Nephron (organoid): Measurements from ENCODE around the gene ARHGAP12.

Experiments
- H3K27ac Mint-ChIP-seq, 3 experiments: 2 replicates each; pipeline ENCODE4 v1.8.0; 2020; ENCODE audit warnings: mixed read lengths in 3 of 3, mild to moderate bottlenecking in 2 of 3, moderate library complexity in 1 of 3
- H3K27me3 Mint-ChIP-seq: 2 replicates; pipeline ENCODE4 v1.8.0; 2021; ENCODE audit warnings: low read depth, mild to moderate bottlenecking, moderate library complexity, mixed read lengths
- H3K36me3 Mint-ChIP-seq: 2 replicates; pipeline ENCODE4 v1.8.0; 2020; ENCODE audit warnings: low read depth, mixed read lengths
- H3K4me1 Mint-ChIP-seq: 2 replicates; pipeline ENCODE4 v1.8.0; 2020; ENCODE audit warnings: mixed read lengths
- H3K4me3 Mint-ChIP-seq, 3 experiments: 2 replicates each; pipeline ENCODE4 v1.8.0; 2020; ENCODE audit warnings: mild to moderate bottlenecking in 3 of 3, mixed read lengths in 3 of 3, moderate library complexity in 2 of 3
- H3K9me3 Mint-ChIP-seq: 2 replicates; pipeline ENCODE4 v1.8.0; 2020; ENCODE audit warnings: mixed read lengths
- TF ChIP-seq, protein P1 (sequence below), 3 experiments: fragments of 200-600 bp; sonication (generic); IDR thresholded peaks; one replicate each; pipeline ENCODE4 v1.5.0; 2021; ENCODE audit warnings: antibody characterized with exemption in 3 of 3; ENCODE audit not compliant: unreplicated experiment in 3 of 3

The ARHGAP12 gene

GRCh38 chr10:31804352-31804810 lies 124.2 kb downstream of the ARHGAP12 start:
- peak overlapping the region in 2 of 3 experiments; percentile 42 to 76 for H3K27ac Mint-ChIP-seq
- H3K36me3 Mint-ChIP-seq, result peaks cover 25% of the 10 kb centered on the region
- TF ChIP-seq, protein P1, sequence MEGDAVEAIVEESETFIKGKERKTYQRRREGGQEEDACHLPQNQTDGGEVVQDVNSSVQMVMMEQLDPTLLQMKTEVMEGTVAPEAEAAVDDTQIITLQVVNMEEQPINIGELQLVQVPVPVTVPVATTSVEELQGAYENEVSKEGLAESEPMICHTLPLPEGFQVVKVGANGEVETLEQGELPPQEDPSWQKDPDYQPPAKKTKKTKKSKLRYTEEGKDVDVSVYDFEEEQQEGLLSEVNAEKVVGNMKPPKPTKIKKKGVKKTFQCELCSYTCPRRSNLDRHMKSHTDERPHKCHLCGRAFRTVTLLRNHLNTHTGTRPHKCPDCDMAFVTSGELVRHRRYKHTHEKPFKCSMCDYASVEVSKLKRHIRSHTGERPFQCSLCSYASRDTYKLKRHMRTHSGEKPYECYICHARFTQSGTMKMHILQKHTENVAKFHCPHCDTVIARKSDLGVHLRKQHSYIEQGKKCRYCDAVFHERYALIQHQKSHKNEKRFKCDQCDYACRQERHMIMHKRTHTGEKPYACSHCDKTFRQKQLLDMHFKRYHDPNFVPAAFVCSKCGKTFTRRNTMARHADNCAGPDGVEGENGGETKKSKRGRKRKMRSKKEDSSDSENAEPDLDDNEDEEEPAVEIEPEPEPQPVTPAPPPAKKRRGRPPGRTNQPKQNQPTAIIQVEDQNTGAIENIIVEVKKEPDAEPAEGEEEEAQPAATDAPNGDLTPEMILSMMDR (IDR thresholded peaks at IDR 0.05; ENCODE audit: unreplicated experiment in 3 of 3), result no peak
- H3K4me3 Mint-ChIP-seq, result peak overlapping the region in 1 of 3 experiments; percentile 21
- peaks cover 24% of the 10 kb centered on the region for H3K4me1 Mint-ChIP-seq
- H3K27me3 Mint-ChIP-seq, result no peaks in the 10 kb centered on the region
- H3K9me3 Mint-ChIP-seq, result no peaks in the 10 kb centered on the region

GRCh38 chr10:31803606-31804351 lies 124.9 kb downstream of the ARHGAP12 start:
- Mint-ChIP-seq H3K27ac (peak overlapping the region in 2 of 3 experiments; percentile 42 to 76), H3K36me3 (peaks cover 25% of the 10 kb centered on the region), H3K4me3 (peak overlapping the region in 1 of 3 experiments; percentile 21), H3K9me3 (no peaks in the 10 kb centered on the region), H3K27me3 (no peaks in the 10 kb centered on the region), H3K4me1 (peaks cover 24% of the 10 kb centered on the region)
- TF ChIP-seq, protein P1 (IDR thresholded peaks at IDR 0.05; ENCODE audit: unreplicated experiment in 3 of 3), result no peak

DNA sequence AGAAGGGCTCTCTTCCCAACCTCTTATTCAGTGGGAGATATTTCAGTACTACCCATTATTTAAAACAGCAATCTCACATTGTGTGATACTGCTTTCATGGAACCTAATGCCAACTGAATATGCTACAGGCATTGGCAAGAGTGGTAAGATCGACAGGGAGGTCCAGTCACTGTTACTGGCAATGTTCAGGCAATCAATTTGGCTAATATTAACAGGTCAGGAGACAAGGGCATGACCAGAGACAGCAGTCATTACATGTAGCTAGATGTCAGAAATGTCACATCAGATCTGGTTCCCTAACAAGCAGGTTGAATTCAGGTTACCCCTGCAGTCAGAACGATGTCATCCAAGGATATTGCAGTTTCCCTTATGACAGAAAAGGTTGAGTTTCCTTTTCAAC lies 129.4 kb downstream of the ARHGAP12 start:
- TF ChIP-seq, protein P1 (IDR thresholded peaks at IDR 0.05; ENCODE audit: unreplicated experiment in 3 of 3), result no peak
- Mint-ChIP-seq H3K27ac (no peak overlapping the region), H3K4me1 (peaks cover 6% of the 10 kb centered on the region), H3K27me3 (no peaks in the 10 kb centered on the region), H3K4me3 (no peak overlapping the region), H3K36me3 (peaks cover 12% of the 10 kb centered on the region), H3K9me3 (no peaks in the 10 kb centered on the region)

DNA sequence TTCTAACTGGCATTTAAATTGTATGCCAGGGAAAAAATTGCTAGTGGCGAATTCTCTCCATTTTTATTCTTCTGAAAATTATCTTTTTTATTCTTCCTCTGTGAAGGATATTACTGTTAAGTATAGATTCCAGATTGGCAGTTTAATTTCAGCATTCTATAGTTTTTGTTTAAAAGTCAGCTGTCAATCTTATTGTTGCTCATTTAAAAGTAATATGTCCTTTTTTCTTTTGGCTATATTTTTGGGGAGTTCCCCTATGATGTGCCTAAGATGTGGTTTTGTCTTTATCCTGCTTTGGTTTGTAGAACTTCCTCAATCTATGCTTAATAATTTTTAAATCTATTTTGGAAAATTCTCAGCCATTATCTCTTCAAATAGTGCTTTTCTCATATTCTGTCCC lies 135.9 kb downstream of the ARHGAP12 start:
- no peak overlapping the region for H3K4me3 Mint-ChIP-seq
- no peaks in the 10 kb centered on the region for H3K36me3 Mint-ChIP-seq
- no peaks in the 10 kb centered on the region for H3K4me1 Mint-ChIP-seq
- H3K27ac Mint-ChIP-seq, result no peak overlapping the region
- no peaks in the 10 kb centered on the region for H3K27me3 Mint-ChIP-seq
- TF ChIP-seq, protein P1 (IDR thresholded peaks at IDR 0.05; ENCODE audit: unreplicated experiment in 3 of 3), result no peak
- H3K9me3 Mint-ChIP-seq, result peaks cover 19% of the 10 kb centered on the region

DNA sequence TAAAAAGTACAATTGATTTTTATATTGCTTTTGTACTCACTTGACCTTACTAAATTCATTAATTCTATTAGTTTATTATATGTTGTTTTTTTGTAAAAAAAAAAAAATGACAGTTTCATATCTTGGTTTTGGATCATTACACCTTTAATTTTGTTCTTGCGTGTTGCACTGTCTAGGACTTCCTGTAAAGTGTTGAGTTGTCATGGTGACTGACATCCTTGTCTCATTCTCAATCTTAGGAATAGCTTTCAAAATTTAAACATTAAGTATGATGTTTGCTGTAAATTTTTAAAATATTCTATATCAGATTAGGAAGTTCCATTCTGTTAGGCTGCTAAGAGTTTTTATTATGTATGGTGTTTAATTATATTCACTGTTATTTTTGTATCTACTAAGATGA lies 139.1 kb downstream of the ARHGAP12 start:
- Mint-ChIP-seq H3K36me3 (no peaks in the 10 kb centered on the region), H3K27ac (no peak overlapping the region), H3K4me3 (no peak overlapping the region), H3K27me3 (no peaks in the 10 kb centered on the region), H3K4me1 (no peaks in the 10 kb centered on the region), H3K9me3 (peaks cover 19% of the 10 kb centered on the region)
- TF ChIP-seq, protein P1 (IDR thresholded peaks at IDR 0.05; ENCODE audit: unreplicated experiment in 3 of 3), result no peak

DNA sequence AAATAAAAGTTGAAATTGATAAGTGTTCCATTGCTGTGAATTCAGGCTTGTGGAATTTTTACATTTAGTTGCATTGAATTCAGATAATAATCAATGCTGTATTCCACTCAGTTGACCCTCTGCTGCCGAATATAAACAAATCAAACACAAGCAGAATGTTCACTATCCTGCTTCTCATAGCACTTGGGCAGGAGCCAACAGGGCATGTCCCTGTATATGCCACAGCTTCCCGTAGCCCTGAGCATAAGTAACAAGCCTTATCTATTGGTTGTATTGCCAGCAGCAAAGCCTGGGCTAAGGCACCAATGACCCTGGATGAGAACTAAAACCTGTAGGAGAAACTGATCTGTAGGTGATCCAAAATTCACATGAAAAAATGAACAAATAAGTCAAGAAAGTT lies 145.9 kb downstream of the ARHGAP12 start:
- Mint-ChIP-seq H3K4me1 (no peaks in the 10 kb centered on the region), H3K27ac (no peak overlapping the region), H3K9me3 (no peaks in the 10 kb centered on the region), H3K27me3 (no peaks in the 10 kb centered on the region), H3K4me3 (no peak overlapping the region), H3K36me3 (no peaks in the 10 kb centered on the region)
- TF ChIP-seq, protein P1 (IDR thresholded peaks at IDR 0.05; ENCODE audit: unreplicated experiment in 3 of 3), result no peak
